ENCODE measurements around the gene RBM4. TPM values are rescaled to one million over a fixed set of nuclear protein-coding genes. Genes with fewer than 3 reads are reported as not detected.

RBM4 gene
- total and polyA plus RNA-seq, 2 experiments from 2014 or later: 146 to 147 TPM

DNA sequence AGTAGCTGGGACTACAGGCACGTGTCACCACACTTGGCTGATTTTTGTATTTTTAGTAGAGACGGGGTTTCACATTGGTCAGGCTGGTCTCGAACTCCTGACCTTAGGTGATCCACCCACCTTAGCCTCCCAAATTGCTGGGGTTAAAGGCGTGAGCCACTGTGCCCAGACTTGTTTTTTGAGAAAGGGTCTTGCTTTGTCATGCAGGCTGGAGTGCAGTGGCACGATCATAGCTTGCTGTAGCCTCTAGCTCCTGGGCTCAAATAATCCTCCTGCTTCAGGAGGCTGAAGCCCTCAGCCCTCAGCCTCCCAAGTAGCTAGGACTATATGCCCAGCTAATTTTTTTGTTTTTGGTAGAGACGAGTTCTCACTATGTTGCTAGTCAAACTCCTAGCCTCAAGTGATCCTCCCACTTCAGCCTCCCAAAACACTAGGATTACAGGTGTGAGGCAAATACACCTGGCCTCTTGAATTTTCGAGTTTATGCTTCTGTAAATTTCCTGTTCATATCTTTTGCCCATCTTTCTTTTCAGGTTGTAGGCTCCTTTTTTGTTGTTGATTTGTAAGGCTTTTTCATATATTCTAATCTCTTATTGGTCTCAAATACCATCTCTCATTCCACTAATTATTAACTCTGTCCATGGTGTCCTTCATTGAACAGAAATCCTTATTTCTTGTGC is 42.6 kb downstream of the RBM4 start (continued):
- TF ChIP-seq EZH2phosphoT487 (IDR thresholded peaks at IDR 0.05; ENCODE audit: unreplicated experiment): no peak
- no peak for TF ChIP-seq REST (IDR thresholded peaks at IDR 0.05; ENCODE audit: unreplicated experiment)
- no peak for TF ChIP-seq CREB1 (CRISPR knock-in tag; IDR thresholded peaks at IDR 0.05; ENCODE audit: low read depth)

- Histone ChIP-seq H3F3A (replicated peaks; ENCODE audit: low read depth) (no peaks in the 10 kb centered on the region), H3K4me1 (ENCODE audit: insufficient read depth) (no peaks in the 10 kb centered on the region), H3K27ac (ENCODE audit: low read depth) (0 out of 2 replicates have a peak overlapping the region, but pooled peaks have one; percentile 30), H3K27me3 (ENCODE audit: insufficient read depth) (no peaks in the 10 kb centered on the region), H3K36me3 (ENCODE audit: insufficient read depth) (no peaks in the 10 kb centered on the region), H3K4me2 (no peak overlapping the region), H2AFZ (no peak overlapping the region), H3K9me2 (ENCODE audit: insufficient read depth) (no peaks in the 10 kb centered on the region), H3K4me3 (no peak overlapping the region), H4K20me1 (replicated peaks; ENCODE audit: insufficient read depth) (no peaks in the 10 kb centered on the region), H3K79me2 (replicated peaks; ENCODE audit: insufficient read depth) (no peaks in the 10 kb centered on the region)
- H3K4me1 Mint-ChIP-seq: peaks cover 5% of the 10 kb centered on the region
- H3K27me3 Mint-ChIP-seq (ENCODE audit: insufficient read depth, low read depth, poor library complexity): peaks cover 8% of the 10 kb centered on the region
- peaks cover 26% of the 10 kb centered on the region for H3K36me3 Mint-ChIP-seq (ENCODE audit: low read depth)
- no peaks in the 10 kb centered on the region; the same call in 1 of the 3 replicates for H3K9me3 Mint-ChIP-seq
- H3K4me3 Mint-ChIP-seq: no peak overlapping the region
- H3K27ac Mint-ChIP-seq: no peak overlapping the region
- ATAC-seq (no peak), DNase-seq (ENCODE audit: low spot score) (no peak)
- TF ChIP-seq CTCF (conservative IDR thresholded peaks at IDR 0.05; ENCODE audit: low read depth in 2 of 2) (no peak), EZH2 (IDR thresholded peaks at IDR 0.05; ENCODE audit: low read depth, unreplicated experiment) (no peak), NANOG (IDR thresholded peaks at IDR 0.05; ENCODE audit: borderline replicate concordance) (no peak), ZNF462 (CRISPR knock-in tag; IDR thresholded peaks at IDR 0.05) (no peak), JUNB (IDR thresholded peaks at IDR 0.05; ENCODE audit: unreplicated experiment) (no peak), ZNF114 (CRISPR knock-in tag; IDR thresholded peaks at IDR 0.05) (no peak), REST (IDR thresholded peaks at IDR 0.05; ENCODE audit: unreplicated experiment) (no peak)
These were observed 45.4 kb downstream of the RBM4 start for GRCh38 chr11:66683877-66684276.

Data from GM23338 (cell line).